GM10266 (cell line): ENCODE results near the gene HIVEP3.

Experiments used
- DNase-seq: peaks from one replicate; pipeline ENCODE4 v3.0.0; 2012; ENCODE audit errors: extremely low spot score
- CTCF ChIP-seq: IDR thresholded peaks from 2 replicates; pipeline ENCODE4 v1.5.1; 2012; ENCODE audit warnings: mild to moderate bottlenecking, low read depth; ENCODE audit not compliant: control insufficient read depth, insufficient read depth; ENCODE audit errors: missing control alignments

Gene HIVEP3

GRCh38 chr1:41640756-41641474, 277.8 kb downstream of the HIVEP3 start:
- DNase-seq, result no peak
- no peak for TF ChIP-seq CTCF

- TF ChIP-seq CTCF, result no peak
- peak; percentile 50 for DNase-seq
These were observed 278.5 kb downstream of the HIVEP3 start for GRCh38 chr1:41640141-41640751.

DNA sequence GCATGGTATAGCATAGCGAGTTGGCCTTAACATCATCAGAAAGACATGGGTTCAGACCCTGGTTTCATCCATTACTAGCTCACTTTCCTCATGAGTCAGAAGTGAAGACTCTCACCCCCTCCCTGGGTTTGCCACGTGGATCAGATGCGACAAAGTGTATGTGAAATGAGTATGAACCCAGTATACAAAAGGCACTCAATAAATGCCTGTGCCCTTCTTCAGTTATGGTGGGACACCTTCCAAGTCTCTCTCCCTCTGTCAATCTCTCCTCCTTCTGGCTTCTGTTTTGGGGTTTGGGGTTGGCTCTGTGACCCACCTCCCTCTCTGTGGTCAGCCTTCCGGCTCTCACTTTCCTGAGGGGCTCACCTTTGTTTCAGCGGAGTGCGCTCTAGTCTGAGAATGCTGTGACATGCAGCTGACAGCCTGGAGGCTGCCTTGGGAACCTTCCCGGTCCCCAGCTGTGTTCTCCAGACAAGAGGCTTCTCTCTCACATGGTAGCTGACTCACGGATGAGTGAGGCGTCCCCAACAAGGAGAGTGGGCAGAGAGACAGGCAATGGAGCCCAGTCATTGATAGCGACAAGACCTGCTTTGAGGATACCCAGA, 279.3 kb downstream of the HIVEP3 start:
- DNase-seq, result no peak

DNA sequence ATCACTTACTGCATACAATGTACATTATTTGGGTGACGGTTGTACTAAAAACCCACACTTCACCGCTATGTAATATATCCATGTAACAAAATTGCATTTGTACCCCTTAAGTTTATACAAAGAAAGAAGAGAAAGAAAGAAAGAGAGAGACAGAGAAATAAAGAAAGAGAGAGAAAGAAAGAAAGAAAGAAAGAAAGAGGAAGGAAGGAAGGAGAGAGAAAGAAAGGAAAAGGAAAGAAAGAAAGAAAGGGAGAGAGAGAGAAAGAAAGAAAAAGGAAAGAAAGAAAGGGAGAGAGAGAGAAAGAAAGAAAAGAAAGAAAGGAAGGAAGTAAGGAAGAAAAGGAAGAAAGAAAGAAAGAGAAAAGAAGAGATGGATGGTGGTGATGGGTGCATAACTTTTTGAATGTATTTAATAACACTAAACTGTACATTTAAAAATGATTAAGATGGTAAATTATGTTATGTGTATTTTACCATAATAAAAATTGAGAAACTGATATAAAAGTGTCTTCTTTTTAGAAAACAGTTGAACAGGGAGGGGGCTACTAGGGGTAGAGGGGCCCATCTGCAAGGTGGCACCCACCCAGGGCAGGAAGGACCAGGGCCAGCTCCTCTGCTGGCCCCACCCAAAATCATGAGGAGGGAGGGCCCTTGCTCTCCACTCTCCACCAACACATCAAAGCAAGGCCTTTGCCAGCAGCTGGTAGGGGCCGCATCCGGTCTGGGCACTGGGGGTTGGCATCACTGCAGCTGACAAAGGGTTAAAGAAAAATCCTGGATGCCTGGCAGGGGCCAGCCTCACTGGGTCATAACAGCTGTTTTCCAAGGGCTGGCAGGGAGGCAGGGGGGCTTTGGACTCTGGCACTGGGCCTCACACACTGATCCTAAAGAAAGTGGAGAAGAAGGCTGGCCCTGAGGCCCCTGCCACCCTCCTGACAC, 280.4 kb downstream of the HIVEP3 start:
- TF ChIP-seq CTCF, result no peak
- DNase-seq, result no peak

More for the DNA sequence above, 279.3 kb downstream of the HIVEP3 start:
- TF ChIP-seq CTCF, result no peak

GRCh38 chr1:41637367-41637766, 281.4 kb downstream of the HIVEP3 start:
- DNase-seq, result no peak
- no peak for TF ChIP-seq CTCF

DNA sequence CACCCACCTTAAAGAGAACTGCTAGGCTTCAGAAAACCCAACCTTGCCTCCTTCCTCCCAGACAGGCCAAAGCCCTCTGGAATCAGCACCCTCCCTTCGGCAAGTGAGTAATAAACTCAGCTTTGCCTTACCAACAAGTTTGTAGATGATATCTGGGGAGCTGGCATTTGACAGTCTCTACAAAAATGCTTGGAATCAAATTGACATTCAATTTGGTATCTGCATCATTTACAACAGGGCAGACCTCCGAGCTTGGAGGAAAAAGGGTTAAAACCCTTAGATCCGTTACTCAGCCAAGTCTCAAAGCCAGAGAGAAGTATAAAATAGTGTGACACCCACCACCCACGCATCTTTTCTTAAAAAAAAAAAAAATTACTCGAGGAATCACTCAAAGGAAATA, 285.0 kb downstream of the HIVEP3 start:
- no peak for DNase-seq
- TF ChIP-seq CTCF, result no peak
